Activated CD4-positive, alpha-beta T cell treated with anti-CD3 and anti-CD28 coated beads, Interleukin-2, amount 50 U/mL, for 4 hours (primary cell): ENCODE results near the gene RPS18.

Experiments
- DNase-seq, 2 experiments: peaks; one replicate each; pipeline ENCODE4 v3.0.0-alpha.2; 2020

Gene RPS18

GRCh38 chr6:33292996-33293682 is 21.3 kb downstream of the RPS18 start:
- no peak for DNase-seq

DNA sequence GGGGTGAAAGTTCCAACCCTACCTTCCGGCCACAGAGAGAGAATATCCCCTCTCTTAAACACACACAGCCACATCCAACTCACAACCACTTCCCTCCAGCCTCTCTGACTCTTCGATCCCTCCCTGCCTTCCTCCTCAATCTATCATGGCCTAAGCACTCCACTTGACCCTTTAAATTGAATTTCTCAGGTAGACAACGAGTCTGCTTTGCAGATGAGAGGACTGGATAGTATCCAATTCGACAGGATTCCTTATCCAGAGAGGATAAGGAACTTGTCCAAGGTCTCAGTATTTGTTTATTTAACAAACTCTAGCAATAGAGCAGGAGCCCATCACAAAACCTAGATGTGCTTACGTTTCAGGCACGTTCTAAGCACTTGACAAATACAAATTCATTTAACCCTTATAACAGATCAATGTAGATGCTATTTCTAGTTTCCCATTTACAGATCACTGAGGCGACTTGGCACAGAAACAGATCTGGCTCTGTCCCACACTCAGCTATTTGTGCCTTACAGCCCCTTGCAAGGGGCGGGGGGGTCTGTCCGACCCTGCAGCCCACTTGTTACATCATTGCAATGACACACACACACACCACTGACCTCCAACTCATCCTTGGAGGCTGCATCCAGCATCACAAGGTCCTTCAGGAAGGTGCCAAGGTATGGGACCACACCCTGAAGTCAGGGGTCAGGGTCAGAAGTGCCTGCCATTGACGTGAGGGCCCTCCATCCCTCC is 22.4 kb downstream of the RPS18 start:
- no peak for DNase-seq

GRCh38 chr6:33295621-33296369 is 23.9 kb downstream of the RPS18 start:
- DNase-seq: no peak

DNA sequence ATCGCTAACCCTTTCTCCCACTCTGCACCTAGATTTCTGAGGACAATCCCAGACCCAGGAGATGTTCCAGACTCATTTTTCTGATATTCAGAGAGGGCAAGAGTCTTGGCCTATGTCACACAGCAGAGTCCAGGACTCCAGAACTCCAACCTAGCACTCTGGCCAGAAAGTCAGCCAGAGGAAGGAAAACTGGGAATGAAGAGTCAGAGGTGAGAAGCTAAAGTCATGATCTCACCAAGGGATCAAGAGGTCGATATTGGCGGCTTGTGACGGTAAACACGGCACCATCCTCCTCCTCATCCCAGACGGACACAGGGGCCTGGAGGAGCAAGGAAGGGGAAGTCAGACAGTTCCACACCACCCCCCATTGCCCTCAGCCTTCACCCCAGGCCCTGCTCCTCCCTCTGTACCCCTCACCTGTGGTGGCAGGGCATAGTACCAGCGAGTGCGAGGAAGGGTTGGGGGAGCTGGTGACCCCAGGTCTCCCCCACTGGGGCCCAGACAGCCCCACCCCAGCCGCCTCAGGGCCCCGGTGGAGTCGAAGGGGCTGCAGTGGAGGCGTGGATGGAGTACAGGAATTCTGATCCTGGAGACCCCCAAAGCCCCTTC is 25.0 kb downstream of the RPS18 start:
- no peak for DNase-seq

GRCh38 chr6:33297406-33297955 is 25.6 kb downstream of the RPS18 start:
- DNase-seq: no peak

DNA sequence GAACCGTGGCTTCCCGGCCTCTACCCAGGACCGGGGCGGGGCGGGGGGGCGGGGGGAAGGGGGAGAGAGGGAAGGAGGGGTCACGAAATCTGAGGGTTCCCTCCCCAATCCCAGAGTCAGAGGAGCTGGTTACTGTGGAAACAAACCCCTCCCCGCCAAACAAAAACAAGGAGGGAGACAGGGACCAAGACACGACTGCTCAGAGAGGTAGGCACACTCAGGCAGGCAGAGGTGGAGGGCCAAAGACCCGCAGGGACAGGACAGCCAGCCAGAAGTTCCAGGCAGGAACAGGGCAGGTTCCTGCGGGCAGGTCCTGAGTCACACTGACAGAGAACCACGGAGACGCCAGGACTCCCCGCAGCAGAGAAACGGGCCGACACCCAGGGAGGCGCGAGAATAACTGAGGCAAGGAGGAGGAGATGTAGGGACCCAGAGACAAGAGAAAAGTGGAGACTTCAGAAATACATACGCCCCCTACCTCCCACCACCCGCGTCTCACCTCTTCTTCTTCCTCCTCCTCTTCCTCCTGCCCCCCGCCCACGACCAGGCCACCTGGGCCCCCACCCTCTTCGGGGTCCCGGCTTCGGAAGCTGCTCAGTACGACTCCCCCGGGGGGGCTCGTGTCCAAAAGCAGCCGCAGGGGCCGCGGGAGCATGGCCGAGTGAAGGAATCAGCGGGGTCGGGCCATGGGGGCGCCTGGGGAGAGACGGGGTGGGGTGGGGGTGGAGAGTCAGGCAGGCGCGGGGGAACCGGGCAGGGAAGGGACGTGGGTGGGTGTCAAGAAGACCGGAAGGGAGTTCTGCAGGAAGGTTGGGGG is 26.3 kb downstream of the RPS18 start:
- peak; percentile 39 to 44 for DNase-seq

- peak; percentile 43 to 49 for DNase-seq
Measured at GRCh38 chr6:33298773-33299236, 26.9 kb downstream of the RPS18 start, which contains the start of gene RGL2. Gene RGL2 (minus strand): TSS chr6:33298942. CDS start chr6:33298610, 332 bp downstream.

DNA sequence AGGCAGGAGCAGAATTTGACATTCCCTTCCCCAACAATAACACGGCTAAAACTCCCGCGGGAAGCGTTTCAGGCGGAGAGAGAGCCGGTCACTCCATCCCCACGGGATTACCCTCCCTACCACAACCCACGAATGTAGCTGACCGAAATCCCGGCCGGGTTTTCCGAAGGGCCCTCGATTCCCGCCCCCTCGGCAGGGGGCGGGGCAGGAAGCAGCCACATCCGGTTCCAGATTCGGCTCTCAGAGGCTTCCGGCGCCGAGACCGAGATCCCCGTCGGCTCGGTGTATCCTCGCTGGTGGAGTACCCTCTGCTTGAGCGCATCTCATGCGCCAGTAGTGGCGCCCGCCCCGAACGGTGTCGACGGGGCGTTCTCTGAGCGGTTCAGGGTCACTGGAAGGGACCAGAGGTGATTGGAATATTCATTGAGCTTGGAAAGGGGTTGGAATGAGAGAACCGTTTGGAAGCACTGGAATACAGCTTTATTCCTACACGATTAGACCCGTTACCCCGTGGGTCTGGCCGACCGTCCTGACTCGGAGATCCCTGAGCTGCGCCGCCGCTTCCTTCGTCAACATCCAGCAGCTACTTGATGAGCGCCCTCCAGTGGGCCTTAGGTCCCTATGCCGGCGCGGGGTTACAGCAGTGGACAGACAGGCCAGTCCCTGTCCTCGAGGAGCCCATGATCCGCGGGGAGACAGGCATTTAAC is 27.5 kb downstream of the RPS18 start:
- DNase-seq: peak; percentile 88 to 90

DNA sequence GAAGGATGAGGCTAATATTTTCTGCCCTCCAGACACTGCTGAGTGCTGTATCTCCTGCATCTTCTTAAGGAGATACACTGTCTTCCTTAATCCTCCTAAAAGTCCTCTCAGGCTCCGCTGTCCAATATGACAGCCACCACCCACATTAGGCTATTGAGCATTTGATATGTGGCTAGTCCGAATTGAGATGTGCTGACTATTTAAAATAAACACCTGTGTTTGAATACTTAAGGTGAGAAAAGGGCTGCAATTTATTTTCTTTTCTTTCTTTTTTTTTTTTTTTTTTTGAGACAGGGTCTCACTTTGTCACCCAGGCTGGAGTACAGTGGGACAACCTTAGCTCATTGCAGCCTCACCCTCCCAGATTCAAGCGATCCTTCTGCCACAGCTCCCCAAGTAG is 30.0 kb downstream of the RPS18 start:
- DNase-seq: no peak

GRCh38 chr6:33304216-33304615 is 32.3 kb downstream of the RPS18 start:
- DNase-seq: no peak

DNA sequence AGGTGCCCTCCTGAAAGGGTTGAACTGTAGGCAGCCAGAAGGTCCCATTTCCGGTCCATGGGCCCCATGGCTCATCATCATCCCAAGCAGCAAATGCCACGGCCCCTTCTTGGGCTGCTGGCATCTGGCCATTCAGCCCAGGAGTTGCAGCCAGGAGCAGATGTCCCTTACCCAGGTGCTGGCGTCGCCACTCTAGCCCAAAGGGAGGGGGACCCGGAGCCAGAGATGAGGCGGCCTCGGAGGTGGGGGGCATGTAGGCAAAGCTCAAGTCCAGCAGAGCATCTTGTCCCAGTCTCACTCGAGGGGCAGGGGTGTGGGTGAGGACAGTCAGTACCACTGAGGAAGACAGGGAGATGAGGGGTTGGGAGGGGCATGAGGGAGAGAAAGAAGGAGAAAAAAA is 33.2 kb downstream of the RPS18 start:
- no peak for DNase-seq

DNA sequence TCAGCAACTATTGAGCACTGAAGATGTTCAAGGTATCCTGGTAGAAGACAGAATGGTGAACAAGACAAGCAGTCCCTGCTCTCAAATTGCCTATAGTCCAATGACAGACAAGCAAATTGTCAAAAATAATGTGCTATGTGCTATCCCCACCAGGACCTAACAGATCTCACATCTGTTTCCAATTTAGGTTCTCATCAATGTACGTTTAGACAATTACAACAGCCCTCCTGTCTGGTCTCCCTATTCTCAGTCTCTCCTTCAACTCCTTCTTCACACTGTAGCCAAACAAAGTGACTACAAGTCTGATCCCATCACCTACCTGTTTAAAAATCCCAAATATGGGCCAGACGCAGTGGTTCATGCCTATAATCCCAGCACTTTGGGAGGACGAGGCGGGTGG is 34.5 kb downstream of the RPS18 start:
- DNase-seq: no peak

DNA sequence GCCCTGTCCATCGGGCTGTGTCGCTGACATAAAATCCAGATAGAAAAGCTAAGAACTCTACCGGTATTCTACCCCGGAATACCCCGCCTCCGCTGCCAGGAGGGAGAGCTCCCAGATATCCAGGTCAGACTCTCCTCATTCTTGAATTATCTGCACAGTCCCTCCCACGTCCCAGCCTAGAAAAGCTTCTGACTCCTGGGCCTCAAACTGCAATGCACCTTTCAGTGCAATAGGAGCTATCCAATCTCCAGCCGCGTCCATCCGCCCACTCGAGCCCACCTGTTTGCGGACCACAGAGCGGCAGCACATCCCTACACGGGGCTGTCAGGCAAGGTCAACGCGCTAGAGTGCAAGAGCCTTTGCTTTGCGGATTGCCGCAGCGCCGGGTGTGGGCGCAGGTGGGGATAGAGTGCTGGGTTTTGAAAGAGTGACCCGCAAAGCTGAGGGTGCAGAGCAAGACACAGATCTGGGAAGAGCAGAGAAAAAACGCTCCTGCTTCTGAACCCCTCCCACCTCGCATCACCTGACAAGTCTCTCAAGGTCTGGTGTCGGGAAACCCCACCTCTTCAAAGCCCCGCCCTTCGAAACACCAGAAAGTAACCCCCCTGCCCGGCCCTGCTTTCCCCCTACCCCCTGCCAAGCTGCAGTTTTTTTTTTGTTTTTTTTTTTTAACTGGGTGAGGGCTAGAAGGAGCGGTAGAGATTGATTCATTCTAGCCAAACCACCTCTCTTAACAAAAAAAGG is 40.7 kb downstream of the RPS18 start:
- DNase-seq: peak; percentile 83 to 86

GRCh38 chr6:33313105-33313708 is 41.3 kb downstream of the RPS18 start:
- DNase-seq: peak; percentile 46 to 51

GRCh38 chr6:33313709-33314514 is 42.0 kb downstream of the RPS18 start, which contains the start of gene TAPBP:
Gene TAPBP (minus strand): TSS chr6:33314078. CDS start chr6:33314041, 37 bp downstream.
- peak; percentile 83 for DNase-seq

- DNase-seq: peak; percentile 61 to 65
Measured at GRCh38 chr6:33314515-33314942, 42.7 kb downstream of the RPS18 start.

- no peak for DNase-seq
Measured at GRCh38 chr6:33314943-33315792, 43.3 kb downstream of the RPS18 start.
